ENCODE measurements around the gene SPATA6.

GRCh38 chr1:48470481-48470855 is 1.5 kb downstream of the SPATA6 start:
- no peak for TF ChIP-seq CTCF (IDR thresholded peaks at IDR 0.05)
- no peak for TF ChIP-seq POLR2A (IDR thresholded peaks at IDR 0.05)
